HepG2 (cell line): Measurements from ENCODE around the gene ACSM2B. TPM values are rescaled to one million over a fixed set of nuclear protein-coding genes. Genes with fewer than 3 reads are reported as not detected.
A peak's percentile ranks its signal among the peaks of the same experiment; 100 is the strongest.

ENCODE experiments used
- CHCHD3 ChIP-seq: sonication (generic); formaldehyde crosslinking; IDR thresholded peaks from 2 replicates; pipeline ENCODE4 v1.8.0; 2022; ENCODE audit warnings: mild to moderate bottlenecking, missing genetic modification reagents, moderate library complexity
- E2F2 ChIP-seq: sonication (generic); formaldehyde crosslinking; IDR thresholded peaks from 2 replicates; pipeline ENCODE4 v1.4.0; 2020; ENCODE audit warnings: missing genetic modification reagents, borderline replicate concordance
- HNF4G ChIP-seq, 2 experiments: sonication (generic) in 1 of 2; formaldehyde crosslinking in 1 of 2; IDR thresholded peaks; 2 replicates each; pipeline versions ENCODE4 v1.4.0 to v1.6.1; 2011 to 2020; ENCODE audit warnings: borderline replicate concordance in 2 of 2, low read depth in 2 of 2, mild to moderate bottlenecking in 2 of 2, low read length in 1 of 2, missing genetic modification reagents in 1 of 2, moderate library complexity in 1 of 2
- MTERF4 ChIP-seq: sonication (generic); formaldehyde crosslinking; IDR thresholded peaks from 2 replicates; pipeline ENCODE4 v1.8.0; 2023; ENCODE audit warnings: mild to moderate bottlenecking, missing genetic modification reagents
- NFYC ChIP-seq: IDR thresholded peaks from 2 replicates; pipeline ENCODE4 v1.6.1; 2016; ENCODE audit warnings: missing genetic modification reagents, missing compliant biosample characterization
- PAXIP1 ChIP-seq: sonication (generic); formaldehyde crosslinking; conservative IDR thresholded peaks from 2 replicates; pipeline ENCODE4 v1.4.0; 2020; ENCODE audit warnings: mild to moderate bottlenecking, missing genetic modification reagents, moderate library complexity
- PLSCR1 ChIP-seq: sonication (generic); formaldehyde crosslinking; IDR thresholded peaks from 2 replicates; pipeline ENCODE4 v1.5.0; 2020; ENCODE audit warnings: missing genetic modification reagents, mild to moderate bottlenecking, borderline replicate concordance
- RAD21 ChIP-seq: fragments of 450-650 bp; formaldehyde crosslinking; IDR thresholded peaks from 2 replicates; pipeline ENCODE4 v1.5.0; 2020; ENCODE audit warnings: mild to moderate bottlenecking
- SALL2 ChIP-seq: sonication (generic); formaldehyde crosslinking; IDR thresholded peaks from 2 replicates; pipeline ENCODE4 v1.8.1; 2023; ENCODE audit warnings: mild to moderate bottlenecking, missing genetic modification reagents, inconsistent platforms
- SKI ChIP-seq: fragments of 450-650 bp; IDR thresholded peaks from one replicate; pipeline ENCODE4 v1.6.1; 2018; ENCODE audit warnings: mild to moderate bottlenecking; ENCODE audit not compliant: partially characterized antibody
- TAF1 ChIP-seq: sonication (generic); formaldehyde crosslinking; IDR thresholded peaks from 2 replicates; pipeline ENCODE4 v1.4.0; 2020; ENCODE audit warnings: missing genetic modification reagents
- TBX2 ChIP-seq: sonication (generic); formaldehyde crosslinking; IDR thresholded peaks from 2 replicates; pipeline ENCODE4 v1.5.0; 2020; ENCODE audit warnings: missing genetic modification reagents, mild to moderate bottlenecking, borderline replicate concordance
- ZBTB2 ChIP-seq: sonication (generic); formaldehyde crosslinking; IDR thresholded peaks from 2 replicates; pipeline ENCODE4 v1.8.0; 2022; ENCODE audit warnings: low read depth, missing genetic modification reagents
- ZBTB37 ChIP-seq: sonication (generic); formaldehyde crosslinking; IDR thresholded peaks from 2 replicates; pipeline ENCODE4 v1.4.0; 2020; ENCODE audit warnings: mild to moderate bottlenecking, missing genetic modification reagents
- ZGPAT ChIP-seq: IDR thresholded peaks from 2 replicates; pipeline ENCODE4 v1.6.1; 2016; ENCODE audit warnings: mild to moderate bottlenecking
- ZNF564 ChIP-seq: sonication (generic); formaldehyde crosslinking; IDR thresholded peaks from 2 replicates; pipeline ENCODE4 v1.8.1; 2023; ENCODE audit warnings: mild to moderate bottlenecking, missing genetic modification reagents
- ZNF670 ChIP-seq: sonication (generic); formaldehyde crosslinking; IDR thresholded peaks from 2 replicates; pipeline ENCODE4 v1.8.0; 2022; ENCODE audit warnings: mild to moderate bottlenecking, missing genetic modification reagents, borderline replicate concordance
- polyA plus RNA-seq, 8 experiments: library from polyadenylated mRNA; depleted of rRNA in 3 of 8; stranded (reverse) in 7 of 8; unstranded in 1 of 8; fragments of >200 nt; fragmentation: Illumina TruSeq in 4 of 8; extraction: Trizol in 4 of 8; gene quantifications; 2 replicates each; pipeline versions ENCODE4 v1.2.1 to v1.2.3, GENCODE V29; 2011 to 2016; ENCODE audit warnings: low read depth in 4 of 8, missing spikeins in 1 of 8, mixed read lengths in 1 of 8; ENCODE audit not compliant: insufficient read depth in 1 of 8
- total RNA-seq, 5 experiments: library from RNA; depleted of rRNA; stranded (reverse); fragments of >200 nt; fragmentation: Illumina TruSeq; extraction: Trizol; gene quantifications; 2 replicates each; pipeline ENCODE4 v1.2.3, GENCODE V29; 2016; ENCODE audit warnings: low read depth in 1 of 5

The ACSM2B gene
- total and polyA plus RNA-seq, 2 of the 13 experiments (the other 11 are each of a cell fraction or from before 2014, with no cell fraction given) = 22.9 to 34.0 TPM

- TF ChIP-seq MTERF4 (CRISPR knock-in tag) (no peak), SKI (no peak), ZBTB2 (CRISPR knock-in tag) (no peak), PAXIP1 (CRISPR knock-in tag) (no peak), NFYC (CRISPR knock-in tag) (peak; percentile 32; the same call in 1 of the 2 replicates), TBX2 (CRISPR knock-in tag) (peak; percentile 61), ZNF564 (CRISPR knock-in tag) (0 out of 2 replicates have a peak, but pooled peaks have one; percentile 35), ZGPAT (no peak), E2F2 (CRISPR knock-in tag) (no peak), PLSCR1 (CRISPR knock-in tag) (0 out of 2 replicates have a peak, but pooled peaks have one; percentile 13), CHCHD3 (CRISPR knock-in tag) (no peak), ZNF670 (CRISPR knock-in tag) (no peak), RAD21 (CRISPR knock-in tag) (no peak), SALL2 (CRISPR knock-in tag) (no peak; the same call in 1 of the 2 replicates), TAF1 (CRISPR knock-in tag) (peak; percentile 28; the same call in 1 of the 2 replicates), ZBTB37 (CRISPR knock-in tag) (no peak), HNF4G (IDR thresholded peaks at IDR 0.05; ENCODE audit: borderline replicate concordance, low read depth, low read length) (no peak), HNF4G (CRISPR knock-in tag; IDR thresholded peaks at IDR 0.05; ENCODE audit: borderline replicate concordance, low read depth) (no peak)
Observed at GRCh38 chr16:20611975-20612481, 35.9 kb upstream of the ACSM2B start (continued).
